PC-3 (cell line): ENCODE results near the gene TMEM212.

ENCODE experiments used
- CTCF ChIP-seq: fragments of 300-600 bp; sonication (generic); conservative IDR thresholded peaks from 2 replicates; pipeline ENCODE4 v1.5.1; 2017; ENCODE audit warnings: antibody characterized with exemption, low read depth, mild to moderate bottlenecking, low read length
- EZH2 ChIP-seq: fragments of 300-600 bp; sonication (generic); IDR thresholded peaks from one replicate; pipeline ENCODE4 v1.6.1; 2017; ENCODE audit warnings: antibody characterized with exemption, mild to moderate bottlenecking, low read length; ENCODE audit not compliant: unreplicated experiment
- EZH2phosphoT487 ChIP-seq: fragments of 300-600 bp; sonication (generic); IDR thresholded peaks from 2 replicates; pipeline ENCODE4 v1.6.1; 2018; ENCODE audit warnings: mild to moderate bottlenecking, antibody characterized with exemption, low read length, borderline replicate concordance

GRCh38 chr3:171875923-171876412 lies 32.8 kb downstream of the TMEM212 start:
- TF ChIP-seq CTCF = no peak
- TF ChIP-seq EZH2 = no peak
- TF ChIP-seq EZH2phosphoT487 = no peak
